DND-41 (cell line): ENCODE data around the gene SIL1.

Source experiments
- ATAC-seq: fragments of 200-7000 bp; cut with Tn5 transposase; 3 replicates; pipeline ENCODE4 v1.9.1; 2021; ENCODE audit warnings: low read depth; ENCODE audit not compliant: insufficient read depth
- DNase-seq: peaks from one replicate; pipeline ENCODE4 v3.0.0-alpha.2; 2020
- H2AFZ ChIP-seq: 2 replicates; pipeline ENCODE4 v1.6.0; 2012; ENCODE audit warnings: low read depth, low read length
- H3K27ac ChIP-seq: 2 replicates; pipeline ENCODE4 v1.5.1; 2012; ENCODE audit warnings: low read length, inconsistent platforms
- H3K27me3 ChIP-seq: fragments of 200-600 bp; sonication (generic); 2 replicates; pipeline ENCODE4 v1.6.0; 2012; ENCODE audit warnings: low read length, mild to moderate bottlenecking, inconsistent platforms; ENCODE audit not compliant: insufficient read depth, poor library complexity
- H3K36me3 ChIP-seq: 2 replicates; pipeline ENCODE4 v1.5.1; 2012; ENCODE audit warnings: low read length, inconsistent platforms; ENCODE audit not compliant: insufficient read depth
- H3K4me1 ChIP-seq: 2 replicates; pipeline ENCODE4 v1.5.1; 2012; ENCODE audit warnings: mild to moderate bottlenecking, low read length; ENCODE audit not compliant: insufficient read depth
- H3K4me2 ChIP-seq: 2 replicates; pipeline ENCODE4 v1.6.0; 2012; ENCODE audit warnings: mild to moderate bottlenecking, moderate library complexity, low read length, inconsistent platforms; ENCODE audit not compliant: insufficient read depth
- H3K4me3 ChIP-seq, 2 experiments: fragments of 200-600 bp in 1 of 2; shearing (Covaris generic) in 1 of 2; 2 replicates each; pipeline ENCODE4 v1.5.1; 2012 to 2016; ENCODE audit warnings: inconsistent platforms in 2 of 2, low read length in 2 of 2, mild to moderate bottlenecking in 2 of 2, low read depth in 1 of 2, moderate library complexity in 1 of 2
- H3K79me2 ChIP-seq: 2 replicates; pipeline ENCODE4 v1.6.0; 2012; ENCODE audit warnings: low read length, inconsistent platforms; ENCODE audit not compliant: insufficient read depth
- H3K9ac ChIP-seq: 2 replicates; pipeline ENCODE4 v1.6.0; 2012; ENCODE audit warnings: low read depth, mild to moderate bottlenecking, inconsistent platforms, low read length, moderate library complexity
- H3K9me3 ChIP-seq: 2 replicates; pipeline ENCODE4 v1.5.1; 2012; ENCODE audit warnings: low read length, moderate library complexity, mild to moderate bottlenecking, inconsistent platforms; ENCODE audit not compliant: insufficient read depth, severe bottlenecking
- H4K20me1 ChIP-seq: 2 replicates; pipeline ENCODE4 v1.6.0; 2012; ENCODE audit warnings: low read length; ENCODE audit not compliant: insufficient read depth
- EZH2 ChIP-seq: IDR thresholded peaks from 3 replicates; pipeline ENCODE4 v1.6.1; 2012; ENCODE audit warnings: borderline replicate concordance, low read depth, mild to moderate bottlenecking, moderate library complexity, low read length, inconsistent platforms; ENCODE audit not compliant: severe bottlenecking
- TF ChIP-seq, protein P1 (sequence below): IDR thresholded peaks from 2 replicates; pipeline ENCODE4 v1.5.1; 2012; ENCODE audit warnings: borderline replicate concordance, low read length, moderate library complexity, mild to moderate bottlenecking; ENCODE audit not compliant: poor library complexity, severe bottlenecking; ENCODE audit errors: extremely low read depth

SIL1 gene

DNA sequence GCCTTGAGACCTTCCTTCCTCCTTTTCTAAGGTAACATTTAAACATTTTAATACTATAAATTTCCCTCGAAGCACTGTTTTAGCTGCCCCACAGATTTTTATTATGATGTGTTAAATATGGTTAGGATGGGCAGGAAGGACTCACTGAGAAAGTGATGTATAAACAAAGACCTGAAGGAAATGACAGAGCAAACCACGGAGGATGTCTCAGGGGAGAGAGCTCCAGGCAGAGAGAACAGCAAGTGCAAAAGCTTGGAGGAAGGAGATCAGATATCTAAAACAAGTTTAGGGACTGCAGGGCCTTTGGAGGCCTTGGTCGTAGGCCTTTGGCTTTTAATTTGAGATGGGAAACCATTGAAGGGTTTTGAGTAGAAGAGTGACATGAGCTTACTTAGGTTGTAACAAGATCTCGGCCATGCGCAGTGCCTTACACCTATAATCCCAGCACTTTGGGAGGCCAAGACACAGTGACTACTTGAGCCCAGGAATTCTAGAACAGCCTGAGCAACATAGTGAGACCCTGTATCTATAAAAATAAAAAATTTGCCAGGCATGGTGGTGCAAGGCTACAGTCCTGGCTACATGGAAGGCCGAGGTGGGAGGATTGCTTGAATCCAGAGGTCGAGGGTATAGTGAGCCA, 287.5 kb downstream of the SIL1 start:
- no peak overlapping the region for H3K4me2 ChIP-seq
- H3K9ac ChIP-seq, result no peak overlapping the region
- peak; percentile 86 for ATAC-seq
- no peak for TF ChIP-seq EZH2
- TF ChIP-seq, protein P1, sequence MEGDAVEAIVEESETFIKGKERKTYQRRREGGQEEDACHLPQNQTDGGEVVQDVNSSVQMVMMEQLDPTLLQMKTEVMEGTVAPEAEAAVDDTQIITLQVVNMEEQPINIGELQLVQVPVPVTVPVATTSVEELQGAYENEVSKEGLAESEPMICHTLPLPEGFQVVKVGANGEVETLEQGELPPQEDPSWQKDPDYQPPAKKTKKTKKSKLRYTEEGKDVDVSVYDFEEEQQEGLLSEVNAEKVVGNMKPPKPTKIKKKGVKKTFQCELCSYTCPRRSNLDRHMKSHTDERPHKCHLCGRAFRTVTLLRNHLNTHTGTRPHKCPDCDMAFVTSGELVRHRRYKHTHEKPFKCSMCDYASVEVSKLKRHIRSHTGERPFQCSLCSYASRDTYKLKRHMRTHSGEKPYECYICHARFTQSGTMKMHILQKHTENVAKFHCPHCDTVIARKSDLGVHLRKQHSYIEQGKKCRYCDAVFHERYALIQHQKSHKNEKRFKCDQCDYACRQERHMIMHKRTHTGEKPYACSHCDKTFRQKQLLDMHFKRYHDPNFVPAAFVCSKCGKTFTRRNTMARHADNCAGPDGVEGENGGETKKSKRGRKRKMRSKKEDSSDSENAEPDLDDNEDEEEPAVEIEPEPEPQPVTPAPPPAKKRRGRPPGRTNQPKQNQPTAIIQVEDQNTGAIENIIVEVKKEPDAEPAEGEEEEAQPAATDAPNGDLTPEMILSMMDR, result no peak
- H2AFZ ChIP-seq, result no peak overlapping the region
- H3K9me3 ChIP-seq, result no peaks in the 10 kb centered on the region
- H3K79me2 ChIP-seq, result no peaks in the 10 kb centered on the region
- H3K4me1 ChIP-seq, result peaks cover 9% of the 10 kb centered on the region
- no peak overlapping the region for H3K4me3 ChIP-seq
- peak overlapping the region; percentile 52 for H3K27ac ChIP-seq
- H3K27me3 ChIP-seq, result no peaks in the 10 kb centered on the region
- DNase-seq, result peak; percentile 50
- no peaks in the 10 kb centered on the region for H4K20me1 ChIP-seq
- H3K36me3 ChIP-seq, result no peaks in the 10 kb centered on the region

DNA sequence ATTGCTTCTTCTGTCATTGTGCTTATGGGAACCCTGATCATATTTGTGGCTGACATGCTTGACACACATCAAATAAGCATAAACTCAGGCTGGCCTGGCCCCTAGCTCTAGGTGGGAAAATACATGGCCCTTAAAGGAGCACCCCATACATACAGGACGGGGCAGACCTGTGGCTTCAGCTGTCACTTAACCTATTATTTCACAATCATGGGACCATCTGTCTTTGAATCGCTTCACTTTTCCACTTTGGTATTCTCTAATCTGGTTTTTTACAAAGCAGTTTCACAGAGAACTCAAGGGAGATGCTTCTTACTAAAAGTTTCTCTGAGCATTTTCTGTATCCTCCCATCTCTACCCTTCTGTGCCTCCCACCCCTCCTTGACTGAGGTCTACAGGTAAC, 288.4 kb downstream of the SIL1 start:
- Histone ChIP-seq H3K79me2 (no peaks in the 10 kb centered on the region), H4K20me1 (no peaks in the 10 kb centered on the region), H3K4me2 (no peak overlapping the region), H3K4me3 (no peak overlapping the region), H3K9me3 (no peaks in the 10 kb centered on the region), H3K36me3 (no peaks in the 10 kb centered on the region), H3K27me3 (no peaks in the 10 kb centered on the region), H2AFZ (no peak overlapping the region), H3K4me1 (peaks cover 9% of the 10 kb centered on the region), H3K27ac (no peak overlapping the region), H3K9ac (no peak overlapping the region)
- TF ChIP-seq, protein P1, result no peak
- TF ChIP-seq EZH2, result no peak
- DNase-seq, result no peak
- ATAC-seq, result no peak

DNA sequence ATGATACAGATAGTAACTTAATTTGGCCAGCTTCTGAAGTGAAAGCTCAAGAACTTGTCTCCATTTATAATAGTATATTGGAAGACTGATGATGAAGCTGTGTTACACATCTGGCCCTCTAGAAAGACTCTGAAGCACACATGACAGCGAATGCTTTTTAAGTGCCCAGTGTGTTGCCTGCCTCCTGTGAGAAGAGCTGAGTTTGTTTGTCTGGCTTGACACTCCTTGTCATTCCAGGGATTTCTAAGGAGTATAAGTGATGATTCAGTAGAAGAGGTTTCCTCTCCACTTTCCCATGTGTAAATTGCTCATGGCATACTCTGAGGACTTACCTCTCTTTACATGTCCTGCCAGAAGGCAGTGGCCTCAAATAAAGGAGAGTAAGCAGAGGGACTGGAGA, 292.6 kb downstream of the SIL1 start:
- Histone ChIP-seq H3K9me3 (no peaks in the 10 kb centered on the region), H3K27me3 (no peaks in the 10 kb centered on the region), H4K20me1 (no peaks in the 10 kb centered on the region), H3K27ac (no peak overlapping the region), H3K4me2 (no peak overlapping the region), H3K4me3 (no peak overlapping the region), H3K9ac (no peak overlapping the region), H3K4me1 (peaks cover 12% of the 10 kb centered on the region), H3K36me3 (no peaks in the 10 kb centered on the region), H2AFZ (no peak overlapping the region), H3K79me2 (no peaks in the 10 kb centered on the region)
- TF ChIP-seq EZH2, result no peak
- DNase-seq (no peak), ATAC-seq (no peak)

DNA sequence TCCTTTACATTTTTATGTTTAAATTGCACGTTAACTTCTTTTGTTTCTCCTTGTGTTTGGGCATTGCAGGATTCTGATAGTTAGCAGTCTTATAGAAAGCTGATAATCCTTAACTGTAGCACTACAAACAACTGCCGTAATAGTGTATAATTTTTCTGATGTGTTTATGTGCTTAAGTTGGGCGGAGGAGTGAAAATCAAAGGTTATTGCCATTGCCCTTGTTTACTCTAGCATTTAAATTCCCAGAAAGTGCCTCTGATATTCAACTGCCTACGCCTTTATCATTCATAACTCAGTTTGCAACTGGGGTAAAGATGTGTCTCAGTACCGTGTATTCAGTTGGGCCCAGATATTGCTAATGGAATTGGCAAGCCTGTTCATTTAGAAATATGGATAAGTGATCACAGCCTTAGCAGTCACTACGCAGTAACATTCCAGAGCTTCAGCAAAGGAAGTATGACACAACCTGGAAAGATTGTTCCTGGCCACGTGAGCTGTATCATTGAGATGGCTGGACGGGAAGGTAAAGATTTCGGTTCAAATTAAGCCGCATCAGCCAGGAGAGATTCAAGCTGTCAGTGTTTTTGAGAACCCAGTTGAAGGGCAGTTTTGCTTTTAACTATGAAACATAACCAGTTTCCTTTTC, 294.9 kb downstream of the SIL1 start:
- Histone ChIP-seq H3K9me3 (no peaks in the 10 kb centered on the region), H3K36me3 (no peaks in the 10 kb centered on the region), H3K4me2 (no peak overlapping the region), H3K27me3 (no peaks in the 10 kb centered on the region), H4K20me1 (no peaks in the 10 kb centered on the region), H3K4me1 (peaks cover 22% of the 10 kb centered on the region), H3K27ac (no peak overlapping the region), H3K9ac (no peak overlapping the region), H2AFZ (no peak overlapping the region), H3K79me2 (no peaks in the 10 kb centered on the region), H3K4me3 (no peak overlapping the region)
- ATAC-seq, result no peak
- TF ChIP-seq EZH2, result no peak
- TF ChIP-seq, protein P1, result no peak
- no peak for DNase-seq
